AML-193 (cell line): ENCODE data around the gene LRRC26.
"Not testable (repeated sequence)": the region's sequence is repeated elsewhere in the genome, so short reads cannot be mapped to it uniquely, and the experiment has no call there.

Source experiments
- DNase-seq, 2 experiments: peaks; one replicate each; lab custom pipeline; 2025; lab: John Stamatoyannopoulos, UW

Gene LRRC26

GRCh38 chr9:137136881-137137607 lies 32.8 kb downstream of the LRRC26 start:
- DNase-seq: no peak

GRCh38 chr9:137136261-137136880 lies 33.5 kb downstream of the LRRC26 start:
- no peak for DNase-seq

DNA sequence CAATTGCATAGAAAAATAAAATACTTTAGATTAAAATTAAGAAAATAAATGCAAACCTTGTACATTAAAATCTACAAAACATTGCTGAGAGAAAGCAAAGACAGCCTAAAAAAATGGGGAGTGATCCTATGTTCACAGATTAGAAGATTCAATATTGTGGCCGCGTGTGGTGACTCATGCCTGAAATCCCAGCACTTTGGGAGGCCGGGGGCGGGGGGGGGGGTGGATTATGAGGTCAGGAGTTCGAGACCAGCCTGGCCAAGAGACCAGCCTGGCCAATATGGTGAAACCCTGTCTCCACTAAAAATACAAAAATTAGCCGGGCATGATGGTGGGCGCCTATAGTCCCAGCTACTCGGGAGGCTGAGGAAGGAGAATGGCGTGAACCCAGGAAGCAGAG lies 34.7 kb downstream of the LRRC26 start:
- DNase-seq: not testable (repeated sequence)

DNA sequence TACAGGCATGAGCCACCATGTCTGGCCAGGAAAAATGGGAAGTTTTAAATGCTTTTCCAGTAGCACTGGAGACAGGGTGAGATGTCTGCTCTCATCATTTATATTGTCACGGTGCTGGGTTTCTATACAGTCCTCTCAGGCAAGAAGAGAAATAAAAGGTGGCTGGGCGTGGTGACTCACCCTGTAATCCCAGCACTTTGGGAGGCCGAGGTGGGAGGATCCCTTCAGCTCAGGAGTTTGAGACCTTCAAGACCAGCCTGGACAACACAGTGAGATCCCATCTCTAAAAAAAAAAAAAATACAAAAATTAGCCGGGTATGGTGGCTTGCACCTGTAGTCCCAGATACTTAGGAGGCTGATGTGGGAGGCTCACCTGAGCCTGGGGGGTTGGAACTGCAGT lies 35.7 kb downstream of the LRRC26 start:
- no peak for DNase-seq

- DNase-seq: no peak
Observed at GRCh38 chr9:137130176-137130755, 39.6 kb downstream of the LRRC26 start.

GRCh38 chr9:137129456-137130175 lies 40.2 kb downstream of the LRRC26 start:
- peak; percentile 84 to 91 for DNase-seq

- DNase-seq: no peak
Observed at GRCh38 chr9:137128862-137129455, 40.9 kb downstream of the LRRC26 start.

GRCh38 chr9:137128158-137128861 lies 41.5 kb downstream of the LRRC26 start:
- DNase-seq: no peak

DNA sequence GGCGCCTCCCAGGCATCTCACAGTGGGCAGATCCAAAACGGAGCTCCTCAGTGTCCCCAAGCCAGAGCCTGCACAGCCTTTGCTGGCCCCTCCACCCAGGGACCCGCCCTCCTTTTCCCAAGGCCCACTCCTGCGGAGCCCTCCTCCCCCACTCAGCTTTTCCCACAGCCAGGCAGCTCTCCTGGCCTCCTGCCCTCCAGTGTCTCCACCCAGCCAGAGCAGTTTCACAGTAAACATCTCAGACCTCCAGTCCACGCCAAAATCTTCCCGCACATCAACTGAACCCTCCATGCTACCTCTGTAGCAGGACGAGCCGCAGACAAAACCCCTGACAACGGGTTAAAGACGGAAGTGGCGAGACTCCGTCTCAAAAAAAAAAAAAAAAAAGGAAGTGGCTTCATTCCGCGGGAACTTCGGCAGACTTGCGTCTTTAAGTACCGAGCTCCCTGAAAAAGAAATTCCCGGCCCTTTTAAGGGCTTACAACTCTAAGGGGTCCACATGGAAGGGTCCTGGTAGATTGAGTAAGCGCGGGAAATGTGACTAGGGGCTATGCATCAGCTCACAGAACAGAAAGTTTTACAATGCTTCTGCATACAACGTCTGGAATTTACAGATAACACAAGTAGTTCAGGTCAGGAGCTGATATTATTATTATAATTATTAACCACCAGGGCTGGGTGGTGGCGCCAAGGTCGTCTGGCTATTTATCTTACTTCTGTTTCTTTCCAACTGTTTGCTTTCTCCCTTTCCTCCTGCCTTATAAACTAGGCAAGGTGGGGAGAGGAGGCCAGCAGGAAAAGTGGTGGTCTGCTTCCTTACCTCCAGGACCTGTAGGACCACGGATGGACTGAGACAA lies 42.3 kb downstream of the LRRC26 start:
- DNase-seq: peak; percentile 60 to 70

GRCh38 chr9:137126786-137127185 lies 43.1 kb downstream of the LRRC26 start:
- DNase-seq: peak; percentile 16 to 42

- not testable (repeated sequence) for DNase-seq
Observed at GRCh38 chr9:137123952-137124462, 45.8 kb downstream of the LRRC26 start.

GRCh38 chr9:137123468-137123837 lies 46.4 kb downstream of the LRRC26 start:
- no peak for DNase-seq

GRCh38 chr9:137122796-137123467 lies 46.9 kb downstream of the LRRC26 start:
- DNase-seq: not testable (repeated sequence)

DNA sequence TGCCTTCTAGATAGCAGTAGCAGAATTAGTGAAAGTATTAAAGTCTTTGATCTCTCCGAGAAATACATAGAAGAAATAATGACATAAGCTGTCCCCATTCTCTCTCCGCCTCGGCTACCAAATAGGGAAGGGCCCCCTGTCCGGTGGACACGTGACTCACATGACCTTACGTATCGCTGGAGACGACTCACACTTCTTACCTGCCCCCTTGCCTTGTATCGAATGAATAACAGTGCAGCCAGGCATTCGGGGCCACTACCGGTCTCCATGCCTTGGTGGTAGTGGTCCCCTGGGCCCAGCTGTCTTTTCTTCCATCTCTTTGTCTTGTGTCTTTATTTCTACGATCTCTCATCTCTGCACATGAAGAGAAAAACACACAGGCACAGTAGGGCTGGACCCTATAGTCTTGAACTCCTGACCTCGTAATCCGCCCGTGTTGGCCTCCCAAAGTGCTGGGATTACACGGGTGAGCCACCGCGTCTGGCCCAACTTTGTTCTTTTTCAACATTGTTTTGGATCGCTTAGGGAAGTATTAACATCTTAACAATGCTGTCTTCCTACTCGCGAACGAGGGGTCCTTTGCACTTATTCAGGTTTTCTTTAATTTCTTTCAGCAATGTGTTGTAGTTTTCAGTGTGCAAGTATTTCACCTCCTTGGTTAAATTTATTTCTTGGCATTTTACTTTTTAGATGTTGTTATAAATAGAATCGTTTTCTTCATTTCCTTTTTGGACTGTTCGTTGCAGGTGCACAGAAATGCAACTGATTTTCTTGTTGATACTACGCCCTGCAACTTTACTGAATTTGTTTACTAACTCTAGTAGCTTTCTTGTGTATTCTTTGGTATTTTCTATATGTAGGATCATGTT lies 47.7 kb downstream of the LRRC26 start:
- not testable (repeated sequence) for DNase-seq
